GM21528 (cell line): ENCODE results near the gene OSBPL10.

Source experiments
- ATAC-seq: cut with Tn5 transposase; IDR thresholded peaks from one replicate; pipeline ENCODE4 v1.9.1; 2021; ENCODE audit warnings: mild to moderate bottlenecking, moderate library complexity; ENCODE audit not compliant: unreplicated experiment, low FRiP score

Gene OSBPL10

GRCh38 chr3:31828007-31828406, 153.1 kb downstream of the OSBPL10 start:
- ATAC-seq, result no peak

- ATAC-seq, result no peak
Observed at GRCh38 chr3:31823184-31823583, 157.9 kb downstream of the OSBPL10 start.

GRCh38 chr3:31821118-31821517, 159.9 kb downstream of the OSBPL10 start:
- ATAC-seq, result no peak

DNA sequence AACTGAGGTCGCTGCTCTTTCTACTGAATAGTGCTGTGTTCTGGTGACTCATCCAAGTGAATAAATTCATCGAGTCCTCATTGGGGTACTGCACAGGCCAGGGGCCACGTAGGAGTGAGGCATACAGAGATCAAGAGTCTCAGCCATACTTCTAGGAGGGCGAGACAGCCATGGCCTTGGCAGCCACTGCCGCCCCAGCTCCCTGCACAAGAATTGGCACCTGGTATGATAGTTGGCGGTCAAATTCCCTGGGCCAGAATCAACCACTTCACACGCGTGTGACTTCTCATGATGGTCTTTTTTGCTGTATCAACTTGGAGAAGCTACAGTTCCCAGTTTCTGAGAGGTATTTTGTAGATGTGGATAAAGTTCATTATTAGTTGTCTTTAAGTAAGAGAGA, 161.6 kb downstream of the OSBPL10 start:
- ATAC-seq, result no peak

- ATAC-seq, result no peak
Observed at GRCh38 chr3:31817411-31817966, 163.6 kb downstream of the OSBPL10 start.

DNA sequence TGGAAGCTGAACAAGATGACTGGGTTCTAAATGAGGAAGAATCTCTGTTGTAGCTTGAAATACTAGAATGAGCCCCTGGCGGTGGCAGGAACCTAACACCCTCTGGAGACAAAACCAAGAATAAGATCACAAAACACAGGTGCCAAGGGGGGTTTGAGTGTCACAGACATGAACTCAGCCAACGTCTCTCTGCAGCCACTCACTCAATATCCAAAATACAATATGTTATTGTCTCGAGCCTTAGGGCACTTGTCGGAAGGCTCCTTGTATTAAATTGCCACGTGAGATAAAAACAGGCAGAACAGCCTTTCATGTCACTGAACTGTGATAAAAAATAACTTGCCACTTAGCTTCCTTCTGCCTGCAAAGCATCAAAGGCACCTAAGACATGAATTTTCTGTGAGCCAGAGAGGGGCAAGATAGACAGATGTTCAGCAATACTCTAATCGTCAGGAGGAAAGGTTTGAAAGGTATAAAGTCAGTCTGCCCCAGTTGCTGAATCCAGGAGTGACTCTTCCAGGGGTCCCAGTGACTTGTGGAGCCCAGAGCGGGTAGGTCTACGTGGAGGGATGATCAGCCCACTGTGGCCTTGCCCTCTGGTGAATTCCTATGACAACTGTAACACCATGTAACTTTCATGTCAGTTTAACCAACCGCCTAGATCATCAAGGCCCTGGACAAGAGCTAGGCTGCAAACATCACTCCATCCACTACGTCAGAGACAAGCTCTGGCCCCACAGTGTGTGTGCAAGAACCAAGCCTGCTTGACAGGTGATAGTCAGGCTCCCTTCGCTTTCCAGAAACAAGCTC, 165.2 kb downstream of the OSBPL10 start:
- no peak for ATAC-seq

GRCh38 chr3:31815006-31815405, 166.1 kb downstream of the OSBPL10 start:
- ATAC-seq, result no peak

GRCh38 chr3:31813686-31814085, 167.4 kb downstream of the OSBPL10 start:
- ATAC-seq, result no peak

DNA sequence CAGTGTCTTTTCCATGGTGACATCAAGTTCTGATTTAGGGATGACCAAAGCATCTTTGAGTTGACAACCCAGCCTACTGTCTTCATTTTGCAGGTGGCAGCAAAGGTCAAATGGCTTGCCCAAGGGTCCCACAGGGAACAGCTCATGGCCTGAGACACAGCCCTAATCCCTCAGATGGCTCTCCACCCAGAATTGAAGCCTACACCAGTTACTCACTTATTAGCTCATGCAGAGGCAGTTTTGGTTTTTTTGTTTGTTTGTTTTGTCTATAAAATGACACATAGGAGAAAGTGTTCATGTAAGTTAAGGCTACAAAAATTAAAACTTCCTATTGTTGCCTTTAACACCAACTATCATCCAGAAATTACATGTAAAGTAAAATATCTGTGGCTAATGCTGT, 167.9 kb downstream of the OSBPL10 start:
- no peak for ATAC-seq

DNA sequence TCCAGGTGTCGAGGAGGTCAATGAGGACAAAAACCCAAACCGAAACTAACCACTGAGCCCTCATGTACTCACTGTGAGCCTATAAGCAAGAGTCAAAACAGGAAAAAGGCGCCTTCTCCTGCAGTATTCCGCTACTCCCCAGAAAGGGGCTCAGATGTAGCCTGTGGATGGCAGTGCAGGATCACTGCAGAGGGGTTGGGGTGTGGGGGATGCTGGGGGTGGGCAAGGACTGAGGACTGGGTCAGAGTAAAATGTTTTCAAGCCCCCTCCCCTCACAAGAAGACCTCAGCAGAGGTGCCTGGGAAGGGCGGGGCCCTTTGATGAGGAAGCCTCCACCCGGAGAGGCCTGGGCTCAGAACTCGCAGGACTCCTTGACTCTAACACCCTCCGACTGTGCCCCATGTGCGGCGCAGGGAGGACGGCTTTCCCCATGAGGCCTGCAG, 170.1 kb downstream of the OSBPL10 start:
- no peak for ATAC-seq

DNA sequence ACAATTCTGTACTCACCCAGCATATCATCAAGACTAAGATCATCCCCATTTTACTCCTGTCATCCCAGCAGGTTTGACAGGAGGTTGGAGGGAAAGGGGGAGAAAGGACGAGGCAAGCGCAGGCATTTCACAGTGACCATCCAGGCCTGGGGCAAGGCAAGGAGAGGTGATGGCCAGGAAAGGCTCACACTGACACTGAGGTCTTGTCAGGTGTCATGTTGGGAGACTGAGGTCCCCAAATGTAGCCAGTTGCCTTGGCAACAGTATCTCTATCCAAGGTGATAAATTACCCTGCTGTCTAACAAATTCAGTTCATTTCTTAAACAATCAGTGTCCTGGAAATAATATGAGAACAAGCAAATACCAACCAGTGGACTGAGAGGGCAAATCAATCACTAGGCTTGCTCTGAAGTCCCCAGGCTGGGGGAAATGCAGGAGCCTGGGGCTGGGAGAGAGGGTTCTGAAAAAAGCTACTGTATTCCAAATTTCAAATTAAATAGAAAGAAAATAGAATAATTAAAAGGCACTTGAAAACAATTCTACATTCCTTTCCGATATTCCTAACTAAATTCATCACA, 172.8 kb downstream of the OSBPL10 start:
- no peak for ATAC-seq

GRCh38 chr3:31804251-31805051, 176.6 kb downstream of the OSBPL10 start:
- no peak for ATAC-seq

- ATAC-seq, result no peak
Observed at GRCh38 chr3:31802981-31803740, 177.9 kb downstream of the OSBPL10 start.

DNA sequence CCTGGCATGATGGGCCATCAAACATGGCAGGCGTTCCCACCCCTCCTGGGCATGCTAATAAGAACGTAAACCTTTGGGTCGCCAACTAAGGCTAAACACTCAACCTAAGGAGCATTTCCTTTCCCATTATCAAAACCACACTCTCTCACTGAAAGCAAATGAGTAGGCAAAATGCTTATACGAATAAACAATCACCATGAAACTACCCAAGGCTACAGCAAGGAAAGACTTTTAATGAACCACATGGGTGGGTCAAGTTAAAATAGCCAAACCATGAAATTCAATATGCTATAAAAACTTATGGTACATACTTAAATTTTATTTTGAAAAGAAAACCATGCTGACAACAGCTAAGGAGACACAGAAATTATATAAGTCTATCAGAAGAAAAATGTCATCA, 180.6 kb downstream of the OSBPL10 start:
- ATAC-seq, result no peak

DNA sequence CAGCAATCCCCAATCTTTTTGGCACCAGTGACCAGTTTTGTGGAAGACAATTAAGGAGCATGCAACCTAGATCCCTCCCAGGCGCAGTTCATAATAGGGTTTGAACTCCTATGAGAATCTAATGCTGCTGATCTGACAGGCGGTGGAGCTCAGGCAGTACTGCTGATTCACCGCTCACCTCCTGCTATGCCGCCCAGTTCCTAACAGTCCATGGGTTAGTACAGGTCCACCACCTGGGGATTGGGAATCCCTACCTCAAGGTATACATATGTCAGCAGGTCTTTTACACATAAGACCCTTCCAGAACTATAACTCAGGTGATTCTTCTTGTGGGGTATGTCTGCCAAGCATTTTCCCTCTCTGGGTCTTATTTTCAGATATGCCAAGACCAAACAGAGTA, 182.2 kb downstream of the OSBPL10 start:
- no peak for ATAC-seq

DNA sequence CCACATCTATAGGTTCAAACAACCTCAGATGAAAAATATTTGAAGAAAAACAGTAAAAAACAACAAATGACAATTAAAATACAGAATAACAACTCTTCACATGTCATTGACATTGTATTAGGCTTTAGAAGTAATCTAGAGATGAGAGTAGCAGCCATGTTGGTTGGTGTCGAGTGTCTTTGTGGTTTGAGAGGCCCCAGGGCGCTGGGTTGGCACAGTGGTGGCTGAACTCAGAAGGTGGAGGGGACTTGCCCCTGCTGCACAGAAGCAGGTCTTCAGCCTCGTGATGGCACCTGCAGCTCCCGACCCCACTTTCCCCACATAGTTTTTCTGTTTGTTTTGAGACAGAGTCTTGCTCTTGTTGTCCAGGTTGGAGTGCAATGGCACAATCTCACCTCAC, 187.2 kb downstream of the OSBPL10 start:
- no peak for ATAC-seq

DNA sequence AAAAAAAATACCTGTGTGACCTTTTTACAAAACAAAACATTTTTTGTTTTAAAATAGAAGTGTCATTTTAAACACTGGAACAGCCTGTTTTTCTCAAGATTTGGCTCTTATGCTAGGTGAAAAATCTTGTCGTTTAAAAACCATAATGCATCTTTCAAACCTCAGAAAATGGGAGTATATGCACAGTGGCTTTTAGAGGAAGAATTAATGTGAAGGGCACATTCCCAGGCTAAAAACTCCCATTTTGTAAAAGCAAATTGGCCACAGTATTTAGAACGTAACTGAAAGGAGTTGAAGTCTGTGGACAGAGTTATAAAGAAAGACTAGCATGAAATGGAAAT, 190.0 kb downstream of the OSBPL10 start:
- no peak for ATAC-seq

- ATAC-seq, result no peak
Observed at GRCh38 chr3:31790193-31791089, 190.6 kb downstream of the OSBPL10 start.

GRCh38 chr3:31789429-31789828, 191.6 kb downstream of the OSBPL10 start:
- no peak for ATAC-seq
